Heart right ventricle (tissue), 16 donors: ENCODE results near the gene TECPR2. TPM values are rescaled to one million over a fixed set of nuclear protein-coding genes. Genes with fewer than 3 reads are reported as not detected.

Experiments used
- ATAC-seq, 8 donors: fragments of 200-7000 bp; cut with Tn5 transposase; one replicate each; pipeline ENCODE4 v1.9.1; 2020; ENCODE audit warnings: mild to moderate bottlenecking in 8 of 8, moderate library complexity in 8 of 8, moderate number of reproducible peaks in 1 of 8
- DNase-seq, 2 donors: peaks; one replicate each; pipeline ENCODE4 v3.0.0-alpha.2; 2020
- H3K27ac ChIP-seq, 10 donors: fragments of 200-600 bp; sonication (generic) in 2 of 10; one replicate each; pipeline versions ENCODE4 v1.5.0 to v1.8.0; 2020 to 2022; ENCODE audit warnings: mild to moderate bottlenecking in 3 of 10
- H3K27me3 ChIP-seq, 7 donors: fragments of 200-600 bp; one replicate each; pipeline ENCODE4 v1.8.0; 2021 to 2022; ENCODE audit warnings: mild to moderate bottlenecking in 2 of 7
- H3K36me3 ChIP-seq, 9 donors: fragments of 200-600 bp; sonication (generic) in 1 of 9; one replicate each; pipeline versions ENCODE4 v1.5.0 to v1.8.0; 2020 to 2022; ENCODE audit warnings: mild to moderate bottlenecking in 2 of 9
- H3K4me1 ChIP-seq, 9 donors: fragments of 200-600 bp; sonication (generic) in 1 of 9; one replicate each; pipeline versions ENCODE4 v1.5.0 to v1.8.0; 2020 to 2022; ENCODE audit warnings: mild to moderate bottlenecking in 4 of 9
- H3K4me3 ChIP-seq, 10 donors: fragments of 200-600 bp; sonication (generic) in 2 of 10; one replicate each; pipeline versions ENCODE4 v1.5.0 to v1.8.0; 2020 to 2022; ENCODE audit warnings: mild to moderate bottlenecking in 7 of 10, moderate library complexity in 2 of 10
- H3K9me3 ChIP-seq, 11 donors: fragments of 200-600 bp in 10 of 11; sonication (generic) in 2 of 11; one replicate each; pipeline versions ENCODE4 v1.5.0 to v1.8.0; 2013 to 2022; ENCODE audit warnings: mild to moderate bottlenecking in 2 of 11, control low read depth in 1 of 11, moderate library complexity in 1 of 11
- WGBS, 2 donors: extraction: QIAGEN DNeasy Blood & Tissue Kit; methylation state at CpG; one replicate each; pipeline ENCODE4 v1.1.7; 2013; ENCODE audit warnings: inconsistent platforms in 1 of 2; 5-methylcytosine and 5-hydroxymethylcytosine counted together
- intact Hi-C, 10 donors: fragments of 100-400 bp; cut with DNase I; formaldehyde crosslinking; loops; one replicate each; pipeline versions ENCODE4 v1.11.1 to v1.14.2; 2022
- polyA plus RNA-seq, 2 donors: library from polyadenylated mRNA; stranded (reverse); fragments of 200-250 nt; gene quantifications; one replicate each; pipeline ENCODE4 v1.2.3, GENCODE V29; 2013
- total RNA-seq, 10 donors: library from RNA; stranded (reverse); fragmentation: NEBNext Ultra II Directional in 3 of 10; extraction: Animal tissue kit (Norgen Biotek cat#: 25700) in 3 of 10; gene quantifications; one replicate each; pipeline versions ENCODE4 v1.2.1 to v1.2.4, GENCODE V29; 2021 to 2023
- TF ChIP-seq, protein P1 (sequence below), 9 donors: fragments of 200-600 bp; sonication (generic) in 2 of 9; IDR thresholded peaks; one replicate each; pipeline versions ENCODE4 v1.5.0 to v1.8.0; 2021 to 2022; ENCODE audit warnings: antibody characterized with exemption in 9 of 9, mild to moderate bottlenecking in 5 of 9, moderate library complexity in 1 of 9
- donor health status: Arrhythmogenic right ventricular cardiomyopathy.
- donor health status: ischemic (EF 13 %, LVEDD 7.1; RV severe dilation, severe dysfunction).
- donor health status: healthy with polysubstance abuse.
- donor health status: DM: no; HTN: yes; CAD: no.
- donor health status: DM: no; HTN: no; CAD: no.
- donor health status: ischemic (EF 25% LVEDD 6.9; RV normal size, moderate dysfunction).
- donor health status: ischemic (EF 25% LVEDD 5.7; RV mildly dilated, moderate dysfunction).
- donor health status: healthy.
- donor health status: DM: yes; HTN: yes; CAD: no.
- donor health status: Ischemic cardiomyopathy.
- donor health status: ischemic (EF 35%, LVEDD 5.7; RV mildly dilated, moderate dysfunction).
- donor health status: nonischemic (EF 11% LVEDD 7.7; RV severe dilation, severe dysfunction).
- donor health status: DM: yes; HTN: yes; CAD: no.
- donor health status: PGD.
- donor health status: ischemic (EF 29% LVEDD 5.4; RV normal size, mild dysfunction).
- donor health status: nonischemic (EF 23%, LVEDD 6.1; RV moderate dilation, normal function).

TECPR2 gene
- total and polyA plus RNA-seq, 12 donors = 6.8 to 34.2 (median 24.8) TPM

DNA sequence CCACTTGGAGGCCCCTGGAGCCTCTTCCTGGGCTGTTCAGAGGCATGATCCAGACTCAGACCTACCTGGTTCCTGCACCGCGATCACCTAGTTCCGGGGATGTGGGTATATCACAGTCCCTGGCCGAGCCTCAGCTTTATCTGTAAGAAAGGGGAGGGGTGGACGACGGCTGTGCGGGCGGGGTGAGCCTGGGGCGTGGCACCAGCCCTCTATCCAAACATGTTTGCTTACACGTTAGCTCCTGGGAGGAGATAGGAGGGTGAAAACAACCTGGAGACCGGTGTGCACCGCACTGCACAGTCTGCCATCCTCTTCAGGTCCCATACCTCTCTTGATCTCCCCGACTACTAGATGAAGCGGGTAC lies 145.7 kb downstream of the TECPR2 start:
- TF ChIP-seq, protein P1, sequence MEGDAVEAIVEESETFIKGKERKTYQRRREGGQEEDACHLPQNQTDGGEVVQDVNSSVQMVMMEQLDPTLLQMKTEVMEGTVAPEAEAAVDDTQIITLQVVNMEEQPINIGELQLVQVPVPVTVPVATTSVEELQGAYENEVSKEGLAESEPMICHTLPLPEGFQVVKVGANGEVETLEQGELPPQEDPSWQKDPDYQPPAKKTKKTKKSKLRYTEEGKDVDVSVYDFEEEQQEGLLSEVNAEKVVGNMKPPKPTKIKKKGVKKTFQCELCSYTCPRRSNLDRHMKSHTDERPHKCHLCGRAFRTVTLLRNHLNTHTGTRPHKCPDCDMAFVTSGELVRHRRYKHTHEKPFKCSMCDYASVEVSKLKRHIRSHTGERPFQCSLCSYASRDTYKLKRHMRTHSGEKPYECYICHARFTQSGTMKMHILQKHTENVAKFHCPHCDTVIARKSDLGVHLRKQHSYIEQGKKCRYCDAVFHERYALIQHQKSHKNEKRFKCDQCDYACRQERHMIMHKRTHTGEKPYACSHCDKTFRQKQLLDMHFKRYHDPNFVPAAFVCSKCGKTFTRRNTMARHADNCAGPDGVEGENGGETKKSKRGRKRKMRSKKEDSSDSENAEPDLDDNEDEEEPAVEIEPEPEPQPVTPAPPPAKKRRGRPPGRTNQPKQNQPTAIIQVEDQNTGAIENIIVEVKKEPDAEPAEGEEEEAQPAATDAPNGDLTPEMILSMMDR (IDR thresholded peaks at IDR 0.05) = no peak
- WGBS, 2 donors = 50 to 62% methylated on average over 14 of the region's 14 CpGs
- Histone ChIP-seq H3K9me3 (no peaks in the 10 kb centered on the region), H3K36me3 (peaks cover 0 to 19% (median 6%) of the 10 kb centered on the region in 9 donors), H3K4me3 (peak overlapping the region; percentile 41 to 77 (median 68)), H3K27me3 (no peaks in the 10 kb centered on the region), H3K4me1 (peaks cover 0 to 57% (median 33%) of the 10 kb centered on the region in 9 donors), H3K27ac (peak overlapping the region; percentile 89 to 97 (median 94))
- intact Hi-C loops = no loop called here
- peak; percentile 50 to 52 for DNase-seq
- ATAC-seq = peak in 6 of 8 donors; percentile 19 to 41 (median 32)

DNA sequence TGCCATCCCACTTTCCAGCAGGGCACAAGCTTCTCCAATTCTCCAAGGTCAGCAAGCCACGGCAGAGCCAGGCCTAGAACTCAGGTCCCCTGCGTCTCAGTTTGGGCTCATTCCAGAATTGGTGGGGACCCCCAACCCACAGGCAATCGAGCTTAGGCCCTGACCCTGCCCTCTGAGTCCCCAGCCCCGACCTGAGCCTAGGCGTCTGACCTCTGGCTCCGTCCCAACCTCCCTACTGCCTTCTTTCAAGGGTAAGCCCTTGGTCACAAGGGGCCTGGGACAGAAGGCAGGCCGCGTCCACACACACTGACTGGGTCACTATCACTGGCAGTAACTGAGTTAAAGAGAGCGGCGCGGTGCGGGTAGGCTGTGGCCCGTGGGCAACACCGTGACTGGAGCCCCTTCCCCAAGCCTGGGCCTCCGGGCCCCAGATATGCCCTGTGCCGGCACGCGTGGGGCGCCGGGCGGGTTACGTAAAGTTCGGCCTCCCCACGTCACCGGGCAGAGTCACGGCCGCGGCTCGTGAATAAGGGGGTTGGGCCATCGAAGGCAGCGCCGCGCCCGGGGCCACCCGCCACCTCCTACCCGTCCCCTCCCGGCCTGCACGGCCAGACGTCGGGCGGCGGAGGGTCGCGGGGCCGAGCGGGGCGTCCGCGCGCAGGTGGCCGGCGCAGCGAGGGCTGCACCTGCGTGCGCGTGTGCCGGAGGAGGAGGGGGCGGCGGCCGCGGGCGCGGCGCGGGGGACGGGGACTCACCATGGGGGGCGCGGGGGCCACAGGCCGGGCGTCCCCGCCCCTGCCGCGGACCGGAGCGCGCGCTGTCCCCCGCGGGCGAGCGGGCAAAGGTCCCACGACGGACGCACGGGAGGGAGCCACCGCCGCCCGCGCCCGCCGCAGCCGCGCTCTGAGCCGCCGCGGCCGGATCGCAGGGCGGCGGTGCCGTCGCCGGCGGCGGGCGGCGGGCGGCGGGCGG lies 146.3 kb downstream of the TECPR2 start:
- peak overlapping the region; percentile 41 to 77 (median 68) for H3K4me3 ChIP-seq
- no peaks in the 10 kb centered on the region for H3K9me3 ChIP-seq
- intact Hi-C loops = no loop called here
- H3K36me3 ChIP-seq = peaks cover 0 to 19% (median 6%) of the 10 kb centered on the region in 9 donors
- TF ChIP-seq, protein P1 (IDR thresholded peaks at IDR 0.05) = no peak
- ATAC-seq (peak; percentile 6 to 53 (median 28)), DNase-seq (peak; percentile 71 to 77)
- peak overlapping the region; percentile 89 to 97 (median 94) for H3K27ac ChIP-seq
- WGBS, 2 donors = 4 to 6% methylated on average over 49 to 109 of the region's 110 CpGs
- peaks cover 0 to 50% (median 27%) of the 10 kb centered on the region in 9 donors for H3K4me1 ChIP-seq
- no peaks in the 10 kb centered on the region for H3K27me3 ChIP-seq

DNA sequence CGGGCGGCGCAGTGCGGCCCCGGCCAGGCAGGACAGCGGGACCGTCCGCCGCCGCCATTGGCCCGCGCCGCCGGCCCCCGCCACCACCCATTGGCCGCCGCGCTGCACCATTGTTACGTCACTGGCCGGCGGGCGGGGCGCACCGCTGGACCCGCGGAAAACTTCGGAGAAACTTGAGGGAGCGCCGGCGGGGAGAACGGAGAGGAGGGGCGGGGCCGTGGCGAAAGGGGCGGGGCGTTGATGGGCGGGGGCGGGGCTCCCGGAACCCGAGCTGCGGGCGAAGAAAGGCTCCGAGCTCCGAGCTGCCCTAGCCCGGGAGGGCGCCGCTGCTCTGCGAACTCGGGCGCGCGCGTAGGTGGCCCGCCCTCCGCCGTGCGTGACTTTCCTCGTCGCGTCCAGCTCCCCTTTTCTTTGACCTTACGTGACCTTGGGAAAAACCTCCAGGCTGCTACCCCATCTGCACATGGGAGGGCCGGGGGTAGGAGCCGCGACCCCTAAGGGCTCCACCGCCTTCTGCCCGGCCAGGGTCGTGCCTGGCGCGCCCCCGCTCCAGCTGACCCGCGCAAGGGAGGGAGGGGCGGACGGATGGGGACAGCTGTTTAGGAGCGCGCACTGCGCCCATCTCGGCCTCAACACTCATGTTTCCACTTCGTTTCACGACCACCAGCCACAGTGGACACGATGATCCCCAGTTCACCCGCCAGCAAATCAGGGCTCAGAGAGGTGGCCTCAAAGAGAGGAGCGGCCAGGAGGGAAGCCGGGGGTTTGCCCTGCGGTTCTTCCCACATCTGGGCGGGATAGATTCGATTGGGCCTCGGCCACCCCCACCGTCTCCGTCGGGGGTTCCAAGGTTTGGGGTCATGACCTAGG lies 147.2 kb downstream of the TECPR2 start, which contains the start of gene ANKRD9:
TSS of gene ANKRD9 (minus strand) at position 31 of the 870 bp plus-strand sequence. CDS start 1,887 bp downstream, outside the sequence.
- DNase-seq (peak; percentile 96 to 97), ATAC-seq (peak; percentile 72 to 91 (median 86))
- intact Hi-C loops = loop anchor here in 2 of 10 donors (10.0 kb wide), 2 partner anchors 185 to 195 kb away; partner anchors contain the start of gene ZNF839 (in 1 of the 2)
- H3K36me3 ChIP-seq = peaks cover 0 to 19% (median 6%) of the 10 kb centered on the region in 9 donors
- TF ChIP-seq, protein P1 (IDR thresholded peaks at IDR 0.05) = peak in 1 of 9 donors; percentile 8
- H3K27me3 ChIP-seq = no peaks in the 10 kb centered on the region
- no peaks in the 10 kb centered on the region for H3K9me3 ChIP-seq
- 4 to 6% methylated on average over 54 to 91 of the region's 91 CpGs for WGBS, 2 donors
- H3K4me3 ChIP-seq = peak within 1 kb of the TSS; percentile 60 to 83 (median 74)
- H3K4me1 ChIP-seq = peaks cover 0 to 41% (median 20%) of the 10 kb centered on the region in 9 donors
- H3K27ac ChIP-seq = peak within 1 kb of the TSS; percentile 89 to 97 (median 94)
